Cardiac fibroblast (primary cell): ENCODE data around the gene FAM124B.
A peak's percentile ranks its signal among the peaks of the same experiment; 100 is the strongest.

Experiments used
- DNase-seq, 2 donors: peaks; one replicate each; pipeline versions ENCODE4 v3.0.0 to v3.0.0-alpha.2; 2010; ENCODE audit warnings: low read depth in 2 of 2
- H3K4me3 ChIP-seq, 2 donors: replicated peaks in 1 of 2; 1 replicate in 1 of 2; 2 replicates in 1 of 2; pipeline ENCODE4 v1.5.1; 2011; ENCODE audit warnings: low read depth in 2 of 2, low read length in 2 of 2, mild to moderate bottlenecking in 2 of 2, moderate library complexity in 1 of 2
- CTCF ChIP-seq: IDR thresholded peaks from one replicate; pipeline ENCODE4 v1.5.1; 2011; ENCODE audit warnings: low read depth, mild to moderate bottlenecking, low read length, inconsistent platforms

The FAM124B gene

GRCh38 chr2:224359569-224359968 lies 42.3 kb downstream of the FAM124B start:
- peak; percentile 8 to 9 for DNase-seq
- peak; percentile 44 for TF ChIP-seq CTCF

GRCh38 chr2:224357098-224357901 lies 44.6 kb downstream of the FAM124B start:
- peak; percentile 78 to 79 for DNase-seq

More at GRCh38 chr2:224359569-224359968, 42.3 kb downstream of the FAM124B start:
- no peak overlapping the region for H3K4me3 ChIP-seq

GRCh38 chr2:224354632-224355211 lies 47.2 kb downstream of the FAM124B start:
- TF ChIP-seq CTCF = no peak
- no peak overlapping the region for H3K4me3 ChIP-seq
- DNase-seq = peak; percentile 9 to 15

More at GRCh38 chr2:224357098-224357901, 44.6 kb downstream of the FAM124B start:
- no peak overlapping the region for H3K4me3 ChIP-seq
- peak; percentile 65 for TF ChIP-seq CTCF

GRCh38 chr2:224350703-224351102 lies 51.2 kb downstream of the FAM124B start:
- DNase-seq = no peak
- TF ChIP-seq CTCF = no peak
- H3K4me3 ChIP-seq = no peak overlapping the region

DNA sequence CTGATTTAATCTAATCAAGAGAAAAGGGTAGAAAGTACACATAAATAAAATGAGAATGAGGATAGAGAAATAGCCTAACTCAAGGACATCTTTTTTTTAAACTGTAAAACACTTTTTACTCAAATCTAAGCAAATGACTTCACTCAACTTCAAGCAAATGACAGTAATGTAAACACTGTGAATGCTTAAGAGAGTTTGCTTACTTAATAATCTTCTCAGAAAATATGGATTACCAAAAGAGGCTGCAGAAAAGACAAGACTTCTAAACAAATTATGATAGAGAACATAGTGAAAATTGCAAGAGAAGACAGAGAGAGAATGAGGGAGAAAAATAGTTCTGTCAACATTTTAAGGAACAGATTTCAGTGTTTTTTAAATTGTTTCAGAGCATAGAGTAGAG lies 52.5 kb downstream of the FAM124B start:
- H3K4me3 ChIP-seq = no peak overlapping the region
- TF ChIP-seq CTCF = no peak

DNA sequence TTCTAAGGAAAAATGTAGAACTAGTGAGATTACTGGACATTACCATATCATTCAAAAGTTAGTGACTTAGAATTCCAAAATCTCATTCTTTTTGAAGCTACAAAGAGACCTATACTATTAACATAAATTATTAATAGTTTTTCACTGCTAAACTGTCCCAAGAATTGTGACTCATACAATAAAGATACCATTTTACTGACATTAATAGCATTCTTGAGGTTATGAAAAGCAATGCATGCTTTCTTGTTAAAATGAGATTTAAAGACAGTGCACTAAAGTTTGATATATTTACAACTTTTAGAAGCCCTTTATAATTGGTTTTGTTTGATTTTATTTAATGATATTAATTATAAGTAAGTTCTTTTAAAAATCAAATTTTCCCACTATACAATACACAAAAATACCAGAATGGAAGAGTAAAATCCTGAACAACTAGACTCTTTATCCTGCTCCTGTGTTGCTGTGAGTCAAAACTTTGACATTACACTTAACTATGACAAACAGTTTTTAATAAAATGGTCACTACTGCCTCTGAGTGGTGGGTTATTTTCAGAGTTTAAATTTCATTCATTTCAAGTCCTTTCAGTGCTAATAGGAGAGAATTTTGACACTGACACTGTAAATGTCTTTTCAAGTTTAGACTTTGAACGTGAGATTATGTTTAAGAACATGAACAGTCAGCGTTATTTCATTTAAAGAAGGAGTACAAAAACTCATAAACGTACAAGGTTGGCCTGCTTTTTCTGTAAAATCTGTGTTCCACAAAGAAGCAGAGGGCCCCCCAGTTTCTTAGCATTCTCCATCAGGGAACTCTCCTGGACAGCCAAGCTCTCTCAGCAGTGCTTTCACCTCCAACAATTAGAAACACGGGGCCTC lies 54.5 kb downstream of the FAM124B start:
- peak in 1 of 2 donors; percentile 5 for DNase-seq
- H3K4me3 ChIP-seq = no peak overlapping the region

More for the DNA sequence above, 52.5 kb downstream of the FAM124B start:
- DNase-seq = no peak

More for the DNA sequence above, 54.5 kb downstream of the FAM124B start:
- TF ChIP-seq CTCF = no peak
